GM18505 (cell line): ENCODE results near the gene LPP.

Experiments used
- ATAC-seq: cut with Tn5 transposase; IDR thresholded peaks from one replicate; pipeline ENCODE4 v1.9.1; 2021; ENCODE audit not compliant: unreplicated experiment
- POLR2A ChIP-seq: IDR thresholded peaks from 4 replicates; pipeline ENCODE4 v1.6.1; 2011; ENCODE audit warnings: borderline replicate concordance; ENCODE audit not compliant: insufficient read depth, insufficient read length; ENCODE audit errors: extremely low read depth

Gene LPP

DNA sequence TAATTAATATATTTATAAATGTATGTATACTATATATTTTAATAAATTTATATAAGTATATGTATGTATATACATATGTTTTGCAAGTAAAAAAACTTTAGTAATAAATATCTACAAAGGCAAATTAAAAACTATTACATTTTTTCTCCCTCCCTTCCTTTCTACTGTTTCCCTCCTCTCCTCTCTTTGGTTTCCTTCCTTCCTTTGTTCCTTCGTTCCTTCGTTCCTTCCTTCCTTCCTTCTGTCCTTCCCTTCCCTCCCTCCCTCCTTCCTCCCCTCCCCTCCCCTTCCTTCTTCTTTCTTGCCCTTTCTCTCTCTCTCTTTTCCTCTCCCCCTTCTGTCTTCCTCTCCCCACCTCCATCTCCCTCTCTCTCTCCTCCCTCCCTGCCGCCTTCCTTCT is 423.6 kb downstream of the LPP start:
- no peak for TF ChIP-seq POLR2A

GRCh38 chr3:188578576-188579363 is 424.8 kb downstream of the LPP start:
- TF ChIP-seq POLR2A = no peak
- ATAC-seq = no peak

More for the DNA sequence above, 423.6 kb downstream of the LPP start:
- no peak for ATAC-seq

- ATAC-seq = no peak
- no peak for TF ChIP-seq POLR2A
Observed at GRCh38 chr3:188580223-188580622, 426.3 kb downstream of the LPP start.

- no peak for TF ChIP-seq POLR2A
- ATAC-seq = no peak
Observed at GRCh38 chr3:188580659-188581058, 426.7 kb downstream of the LPP start.

DNA sequence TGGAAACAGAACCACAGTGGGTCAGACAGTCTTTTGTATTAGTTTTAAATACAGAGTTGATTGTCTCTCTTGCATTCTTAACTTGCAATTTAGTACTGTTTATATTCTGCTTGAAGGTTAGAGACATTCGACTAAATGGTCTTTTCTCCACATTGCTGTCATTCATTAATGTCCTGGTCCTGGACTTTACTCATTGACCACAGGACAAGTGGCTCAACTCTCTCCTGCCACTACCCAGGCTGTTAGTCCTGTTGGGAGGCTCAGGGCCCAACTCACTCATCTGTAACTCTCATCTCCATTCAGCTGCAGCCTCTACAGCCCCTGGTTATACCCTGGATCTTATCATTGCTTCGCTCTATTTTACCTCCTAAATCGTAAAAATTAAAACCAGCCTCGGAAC is 427.4 kb downstream of the LPP start:
- TF ChIP-seq POLR2A = no peak
- ATAC-seq = no peak

DNA sequence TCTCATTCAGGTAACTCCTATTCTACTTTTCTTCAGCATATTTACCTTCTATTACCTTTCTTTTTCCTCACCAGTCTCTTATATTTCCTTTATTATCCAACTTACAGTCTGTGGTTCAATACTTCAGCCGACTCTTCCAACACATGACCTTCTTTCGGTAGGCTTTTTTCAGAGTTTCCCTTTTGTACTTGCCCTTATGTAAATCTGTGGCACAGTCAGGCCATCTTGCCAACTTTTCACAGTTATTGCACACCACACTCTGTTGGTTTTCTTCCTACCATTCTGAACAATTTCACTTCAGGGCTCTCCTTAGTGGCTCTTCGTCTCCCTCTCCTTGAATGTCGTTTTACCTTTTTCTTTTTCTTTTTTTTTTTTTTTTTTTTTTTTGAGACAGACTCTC is 427.8 kb downstream of the LPP start:
- TF ChIP-seq POLR2A = no peak
- ATAC-seq = no peak

DNA sequence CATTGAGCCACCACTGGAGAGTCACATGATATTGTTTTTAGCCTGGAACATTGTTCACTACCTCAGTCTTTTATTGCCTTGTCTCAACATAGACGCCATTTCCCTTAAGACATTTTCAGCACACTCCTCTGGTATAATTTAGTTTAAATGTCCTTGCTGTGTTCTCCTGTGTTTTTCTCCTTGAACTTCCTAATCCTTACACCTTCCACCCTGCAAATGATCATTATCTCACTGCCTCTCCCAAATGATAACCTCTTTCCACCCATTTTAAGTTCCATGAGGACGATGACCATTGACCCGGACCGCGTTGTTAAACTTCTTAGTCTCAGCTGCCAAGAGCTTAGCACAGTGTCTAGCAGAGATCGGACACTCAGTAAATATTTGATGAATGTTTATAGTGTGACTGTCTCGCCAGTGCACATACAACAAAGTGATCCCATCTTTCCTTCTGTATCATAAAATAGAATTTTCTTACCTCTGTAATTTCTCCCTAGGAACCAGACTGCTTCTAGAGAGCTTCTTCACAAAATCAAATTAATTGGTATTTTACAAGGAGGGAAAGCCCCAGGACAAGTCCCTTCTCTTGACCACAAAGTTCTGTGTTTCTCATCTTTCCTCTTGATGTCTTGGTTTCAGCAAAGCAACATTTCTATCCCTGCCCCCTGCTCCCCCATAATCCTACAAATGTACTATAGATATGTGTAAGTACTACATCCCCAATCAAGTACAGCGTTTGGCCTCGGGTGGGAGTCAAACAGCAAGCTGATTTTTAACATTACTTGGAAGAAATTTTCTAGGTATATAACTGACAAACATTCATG is 429.6 kb downstream of the LPP start:
- TF ChIP-seq POLR2A = no peak
- ATAC-seq = no peak

- no peak for ATAC-seq
- no peak for TF ChIP-seq POLR2A
Observed at GRCh38 chr3:188584162-188584529, 430.2 kb downstream of the LPP start.

GRCh38 chr3:188584958-188585689 is 431.2 kb downstream of the LPP start:
- no peak for TF ChIP-seq POLR2A
- ATAC-seq = no peak

- TF ChIP-seq POLR2A = no peak
- no peak for ATAC-seq
Observed at GRCh38 chr3:188589071-188589470, 435.1 kb downstream of the LPP start.

DNA sequence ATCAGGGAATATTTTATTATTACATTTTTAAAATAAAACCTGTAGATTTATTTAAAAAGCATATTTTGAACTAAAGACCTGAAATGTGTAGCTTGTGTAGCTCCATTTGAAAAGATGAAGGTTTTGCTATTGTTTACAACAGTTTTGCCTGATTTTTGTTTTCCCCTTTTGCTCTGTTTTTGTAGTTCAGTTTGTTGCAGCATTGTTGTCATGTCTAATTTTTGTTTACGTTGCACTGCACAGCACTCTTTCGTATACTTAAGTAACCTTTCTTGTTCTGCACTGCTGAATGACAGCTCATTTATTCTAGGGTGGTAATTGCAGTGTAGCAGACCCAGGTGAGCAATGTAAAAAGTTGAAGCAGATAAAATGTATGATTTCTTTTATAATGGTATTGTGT is 435.8 kb downstream of the LPP start:
- TF ChIP-seq POLR2A = no peak
- no peak for ATAC-seq

GRCh38 chr3:188590557-188590956 is 436.6 kb downstream of the LPP start:
- TF ChIP-seq POLR2A = no peak
- ATAC-seq = no peak

GRCh38 chr3:188594139-188594538 is 440.2 kb downstream of the LPP start:
- no peak for TF ChIP-seq POLR2A
- ATAC-seq = no peak

GRCh38 chr3:188595890-188596376 is 442.0 kb downstream of the LPP start:
- no peak for ATAC-seq

DNA sequence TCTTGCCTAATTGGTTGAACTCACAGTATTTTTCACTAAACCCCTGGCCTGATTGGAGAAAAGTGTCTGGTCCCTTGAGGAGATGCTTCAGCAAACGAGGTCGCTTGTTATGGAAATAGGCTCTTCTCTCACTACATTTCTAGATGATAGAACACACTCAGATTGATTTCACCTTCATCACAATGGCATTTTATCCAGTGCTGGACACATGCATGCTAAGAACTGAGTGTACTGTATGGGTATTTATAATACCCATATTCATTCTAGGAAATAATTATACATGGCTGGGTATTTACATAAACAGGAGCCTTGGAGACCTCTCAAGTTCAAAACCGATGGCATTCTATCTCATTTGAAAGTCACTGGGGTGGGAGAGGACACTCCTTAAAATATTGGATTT is 444.9 kb downstream of the LPP start:
- TF ChIP-seq POLR2A = no peak
- no peak for ATAC-seq

More at GRCh38 chr3:188595890-188596376, 442.0 kb downstream of the LPP start:
- TF ChIP-seq POLR2A = no peak
